Calu3 (cell line): ENCODE results near the gene ACTN2. TPM values are rescaled to one million over a fixed set of nuclear protein-coding genes. Genes with fewer than 3 reads are reported as not detected.
A peak's percentile ranks its signal among the peaks of the same experiment; 100 is the strongest.

Experiments
- BruUV-seq: library from RNA; stranded (reverse); fragments of 400-500 nt; replicated peaks from 2 replicates; lab custom pipeline; 2021; lab: Mats Ljungman, UMichigan
- CTCF ChIA-PET: fragments of 300-600 bp; sonication (Branson Sonifier 250); formaldehyde crosslinking; loops from one replicate; lab custom pipeline; 2022; ENCODE audit warnings: antibody characterized with exemption; lab: Charles Lee
- DNase-seq: peaks from one replicate; pipeline ENCODE4 v3.0.0; 2022
- H3K27ac Mint-ChIP-seq: one replicate; pipeline ENCODE4 v1.8.0; 2022; ENCODE audit warnings: mixed read lengths; ENCODE audit not compliant: unreplicated experiment
- H3K27me3 Mint-ChIP-seq: one replicate; pipeline ENCODE4 v1.8.0; 2022; ENCODE audit warnings: mixed read lengths; ENCODE audit not compliant: unreplicated experiment
- H3K36me3 Mint-ChIP-seq: one replicate; pipeline ENCODE4 v1.8.0; 2022; ENCODE audit warnings: mild to moderate bottlenecking, moderate library complexity, mixed read lengths; ENCODE audit not compliant: insufficient read depth, unreplicated experiment
- H3K4me1 Mint-ChIP-seq: one replicate; pipeline ENCODE4 v1.8.0; 2022; ENCODE audit warnings: mild to moderate bottlenecking, low read depth, mixed read lengths; ENCODE audit not compliant: unreplicated experiment
- H3K4me3 Mint-ChIP-seq: one replicate; pipeline ENCODE4 v1.8.0; 2022; ENCODE audit warnings: mild to moderate bottlenecking, low read depth, moderate library complexity, mixed read lengths; ENCODE audit not compliant: unreplicated experiment
- H3K9me3 Mint-ChIP-seq: one replicate; pipeline ENCODE4 v1.8.0; 2022; ENCODE audit warnings: low read depth, mixed read lengths; ENCODE audit not compliant: unreplicated experiment
- CTCF ChIP-seq: fragments of 200-600 bp; IDR thresholded peaks from one replicate; pipeline ENCODE4 v1.8.0; 2022; ENCODE audit warnings: antibody characterized with exemption; ENCODE audit not compliant: unreplicated experiment
- intact Hi-C: fragments of 100-400 bp; cut with micrococcal nuclease; formaldehyde crosslinking; loops from one replicate; pipeline ENCODE4 v1.10.0; 2022; ENCODE audit not compliant: unreplicated experiment
- total RNA-seq: library from RNA; stranded (reverse); gene quantifications from 2 replicates; pipeline ENCODE4 v1.2.3, GENCODE V29; 2022

ACTN2 gene
- total RNA-seq, 1 experiment from 2014 or later: not detected

DNA sequence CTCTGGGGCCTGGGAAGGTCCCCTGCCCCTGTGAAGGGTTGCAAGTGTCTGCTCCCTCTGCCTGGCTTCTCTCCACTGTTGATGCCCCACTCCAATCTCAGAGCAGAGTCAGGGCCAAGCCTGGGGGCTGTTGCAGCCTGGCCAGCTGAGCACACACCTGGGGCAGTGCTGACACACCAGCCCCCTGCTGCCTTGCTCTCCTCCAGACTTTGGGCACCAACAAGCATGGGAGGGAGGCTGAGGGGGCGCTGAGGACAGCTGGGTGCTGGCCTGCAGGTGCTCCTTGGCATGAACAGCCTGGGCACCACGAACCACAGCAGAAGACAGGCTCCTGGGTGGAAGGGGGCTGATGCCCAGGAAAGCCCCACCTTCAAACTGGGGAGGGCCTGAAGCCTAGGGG lies 99.2 kb downstream of the ACTN2 start:
- no peaks in the 10 kb centered on the region for H3K36me3 Mint-ChIP-seq
- H3K27ac Mint-ChIP-seq: no peak overlapping the region
- intact Hi-C loops: no loop called here
- no peak for TF ChIP-seq CTCF
- CTCF ChIA-PET: no interaction called here
- H3K4me3 Mint-ChIP-seq: no peak overlapping the region
- H3K9me3 Mint-ChIP-seq: peaks cover under 1% of the 10 kb centered on the region
- H3K27me3 Mint-ChIP-seq: no peaks in the 10 kb centered on the region
- DNase-seq: no peak
- no TSS peak for BruUV-seq
- no peaks in the 10 kb centered on the region for H3K4me1 Mint-ChIP-seq

GRCh38 chr1:236786453-236786852 lies 100.2 kb downstream of the ACTN2 start:
- H3K36me3 Mint-ChIP-seq: no peaks in the 10 kb centered on the region
- no peak for TF ChIP-seq CTCF
- no TSS peak for BruUV-seq

DNA sequence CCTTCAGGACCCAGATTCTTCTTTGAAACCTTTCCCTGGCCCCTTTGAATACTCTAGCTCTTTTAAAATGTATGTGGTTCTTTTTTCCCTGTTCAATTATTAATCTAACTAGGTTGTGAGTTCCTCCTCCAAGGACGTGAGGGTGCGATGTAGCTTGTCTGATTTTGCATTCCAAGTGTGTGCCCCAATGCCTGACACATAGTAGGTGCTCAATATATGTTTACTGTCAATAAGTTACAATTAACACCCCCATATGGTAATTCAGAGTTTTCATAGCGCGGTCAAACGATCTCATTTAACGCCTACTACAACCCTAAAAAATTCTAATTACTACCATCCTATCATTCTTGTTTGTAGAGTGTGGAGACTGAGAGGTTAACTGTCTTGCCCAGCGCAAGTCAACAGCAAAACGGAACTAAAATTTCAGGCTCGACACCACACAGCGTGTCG lies 108.3 kb downstream of the ACTN2 start:
- BruUV-seq: no TSS peak
- TF ChIP-seq CTCF: no peak
- Mint-ChIP-seq H3K27ac (peak overlapping the region; percentile 95), H3K4me1 (peaks cover 9% of the 10 kb centered on the region), H3K4me3 (peak overlapping the region; percentile 97), H3K27me3 (no peaks in the 10 kb centered on the region), H3K9me3 (no peaks in the 10 kb centered on the region), H3K36me3 (peaks cover 21% of the 10 kb centered on the region)
- intact Hi-C loops: loop anchor here (1.0 to 5.0 kb wide), 2 partner anchors 14 to 37 kb away; no protein-coding TSS in a partner anchor
- CTCF ChIA-PET: interaction anchor here (0.7 to 1.6 kb wide), 7 partner anchors 14 to 727 kb away, joined by 3 to 15 read pairs (median 5); partner anchors contain the start of gene HEATR1
- DNase-seq: no peak

More at GRCh38 chr1:236786453-236786852, 100.2 kb downstream of the ACTN2 start:
- Mint-ChIP-seq H3K4me1 (no peaks in the 10 kb centered on the region), H3K4me3 (no peak overlapping the region), H3K9me3 (no peaks in the 10 kb centered on the region), H3K27me3 (no peaks in the 10 kb centered on the region), H3K27ac (no peak overlapping the region)
- DNase-seq: no peak
- intact Hi-C loops: no loop called here
- CTCF ChIA-PET: interaction anchor here (0.6 kb wide), 1 partner anchor 527 kb away, joined by 5 read pairs; no protein-coding TSS in a partner anchor

DNA sequence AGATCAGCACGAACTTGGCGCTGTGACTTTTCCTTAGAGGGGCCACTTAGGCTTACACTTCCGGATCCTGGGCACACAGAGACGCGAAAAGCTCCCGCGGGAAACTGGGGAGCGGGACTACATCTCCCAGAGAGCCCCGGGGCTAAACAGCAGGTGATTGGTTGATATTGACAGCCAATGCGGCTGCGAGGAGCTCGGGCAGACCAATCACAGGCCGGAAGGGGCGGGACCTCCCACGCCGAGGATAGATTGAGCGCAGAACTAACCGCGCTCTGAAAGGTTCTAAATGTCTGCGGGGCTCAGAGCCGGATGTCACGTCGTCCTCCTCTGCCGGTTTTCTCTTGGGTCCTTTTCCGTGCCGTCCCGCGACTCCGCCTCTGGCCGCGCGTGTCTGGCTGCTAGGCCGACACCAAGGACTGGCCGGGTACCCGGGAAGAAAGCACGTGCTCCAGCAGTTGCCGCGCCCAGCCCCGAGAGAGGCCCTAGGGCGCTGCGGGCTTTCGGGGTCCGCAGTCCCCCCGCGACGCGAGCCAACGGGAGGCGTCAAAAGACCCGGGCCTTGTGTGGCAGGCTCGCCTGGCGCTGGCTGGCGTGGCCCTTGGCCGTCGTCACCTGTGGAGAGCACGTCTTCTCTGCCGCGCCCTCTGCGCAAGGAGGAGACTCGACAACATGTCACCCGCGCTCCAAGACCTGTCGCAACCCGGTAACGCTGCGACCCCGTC lies 108.9 kb downstream of the ACTN2 start, which contains the start of gene MTR:
Gene MTR (plus strand): TSS at position 258 of the 722 bp plus-strand sequence. CDS start 412 bp downstream, at position 670.
- no TSS peak for BruUV-seq
- peak within 1 kb of the TSS; percentile 95 for H3K27ac Mint-ChIP-seq
- H3K4me1 Mint-ChIP-seq: peaks cover 9% of the 10 kb centered on the region

More for the DNA sequence above, 108.9 kb downstream of the ACTN2 start, which contains the start of gene MTR:
- TF ChIP-seq CTCF: no peak
- H3K4me3 Mint-ChIP-seq: peak within 1 kb of the TSS; percentile 97
- no peaks in the 10 kb centered on the region for H3K9me3 Mint-ChIP-seq
- intact Hi-C loops: loop anchor here (1.0 to 5.0 kb wide), 2 partner anchors 13 to 38 kb away; no protein-coding TSS in a partner anchor
- peaks cover 21% of the 10 kb centered on the region for H3K36me3 Mint-ChIP-seq
- no peaks in the 10 kb centered on the region for H3K27me3 Mint-ChIP-seq
- DNase-seq: peak; percentile 99
- CTCF ChIA-PET: interaction anchor here (0.7 to 1.6 kb wide), 6 partner anchors 13 to 727 kb away, joined by 3 to 15 read pairs (median 5); partner anchors contain the start of gene HEATR1
